Measurements from ENCODE around the gene CELF2.

- TF ChIP-seq CTCF (conservative IDR thresholded peaks at IDR 0.05) (no peak), ZFX (IDR thresholded peaks at IDR 0.05) (no peak)
Observed at GRCh38 chr10:11157292-11158076, 139.8 kb downstream of the CELF2 start.
